ENCODE data around the gene CCDC9. TPM values are rescaled to one million over a fixed set of nuclear protein-coding genes. Genes with fewer than 3 reads are reported as not detected.

Gene CCDC9
- total and polyA plus RNA-seq, 2 experiments from 2014 or later = 21.9 to 22.5 TPM

- peaks cover 16% of the 10 kb centered on the region for H3K36me3 ChIP-seq
Measured at GRCh38 chr19:47264629-47265028, 8.3 kb downstream of the CCDC9 start.

DNA sequence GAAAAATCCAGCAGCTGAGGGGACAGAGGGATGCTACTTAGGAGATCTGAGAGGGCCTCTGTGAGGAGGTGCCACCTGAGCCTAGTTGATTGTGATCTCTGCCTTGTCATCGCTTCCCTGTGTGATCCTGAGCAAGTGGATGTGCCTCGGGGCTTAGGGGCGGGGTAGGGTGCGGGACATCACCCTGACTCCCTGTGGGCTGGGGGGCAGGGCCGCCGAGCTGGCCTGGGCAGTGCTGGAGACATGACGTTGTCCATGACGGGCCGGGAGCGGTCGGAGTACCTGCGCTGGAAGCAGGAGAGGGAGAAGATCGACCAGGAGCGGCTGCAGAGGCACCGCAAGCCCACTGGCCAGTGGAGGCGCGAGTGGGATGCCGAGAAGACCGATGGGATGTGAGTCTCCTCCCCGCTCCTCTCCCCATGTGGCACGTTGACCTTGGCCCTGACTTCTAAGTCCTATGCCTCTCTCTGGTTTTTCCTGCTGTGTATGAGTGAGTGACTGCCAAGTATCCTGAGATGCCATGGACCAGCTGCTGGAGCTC is 10.1 kb downstream of the CCDC9 start:
- Histone ChIP-seq H3K9me3 (ENCODE audit: low read depth) (no peaks in the 10 kb centered on the region), H3K27ac (no peak overlapping the region), H3K36me3 (peaks cover 13% of the 10 kb centered on the region), H3K4me1 (ENCODE audit: low read depth) (no peaks in the 10 kb centered on the region), H3K27me3 (no peaks in the 10 kb centered on the region), H3K4me3 (no peak overlapping the region)
- TF ChIP-seq, protein P1, sequence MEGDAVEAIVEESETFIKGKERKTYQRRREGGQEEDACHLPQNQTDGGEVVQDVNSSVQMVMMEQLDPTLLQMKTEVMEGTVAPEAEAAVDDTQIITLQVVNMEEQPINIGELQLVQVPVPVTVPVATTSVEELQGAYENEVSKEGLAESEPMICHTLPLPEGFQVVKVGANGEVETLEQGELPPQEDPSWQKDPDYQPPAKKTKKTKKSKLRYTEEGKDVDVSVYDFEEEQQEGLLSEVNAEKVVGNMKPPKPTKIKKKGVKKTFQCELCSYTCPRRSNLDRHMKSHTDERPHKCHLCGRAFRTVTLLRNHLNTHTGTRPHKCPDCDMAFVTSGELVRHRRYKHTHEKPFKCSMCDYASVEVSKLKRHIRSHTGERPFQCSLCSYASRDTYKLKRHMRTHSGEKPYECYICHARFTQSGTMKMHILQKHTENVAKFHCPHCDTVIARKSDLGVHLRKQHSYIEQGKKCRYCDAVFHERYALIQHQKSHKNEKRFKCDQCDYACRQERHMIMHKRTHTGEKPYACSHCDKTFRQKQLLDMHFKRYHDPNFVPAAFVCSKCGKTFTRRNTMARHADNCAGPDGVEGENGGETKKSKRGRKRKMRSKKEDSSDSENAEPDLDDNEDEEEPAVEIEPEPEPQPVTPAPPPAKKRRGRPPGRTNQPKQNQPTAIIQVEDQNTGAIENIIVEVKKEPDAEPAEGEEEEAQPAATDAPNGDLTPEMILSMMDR (IDR thresholded peaks at IDR 0.05; ENCODE audit: low read depth, low read length) = no peak
- DNase-seq (ENCODE audit: low read depth in 1 of 2, low spot score in 1 of 2) = no peak

More at GRCh38 chr19:47264629-47265028, 8.3 kb downstream of the CCDC9 start:
- Histone ChIP-seq H3K27ac (no peak overlapping the region), H3K4me1 (ENCODE audit: low read depth) (no peaks in the 10 kb centered on the region), H3K27me3 (no peaks in the 10 kb centered on the region), H3K4me3 (no peak overlapping the region), H3K9me3 (ENCODE audit: low read depth) (no peaks in the 10 kb centered on the region)
- DNase-seq (ENCODE audit: low read depth in 1 of 2, low spot score in 1 of 2) = no peak
- TF ChIP-seq, protein P1 (IDR thresholded peaks at IDR 0.05; ENCODE audit: low read depth, low read length) = no peak

DNA sequence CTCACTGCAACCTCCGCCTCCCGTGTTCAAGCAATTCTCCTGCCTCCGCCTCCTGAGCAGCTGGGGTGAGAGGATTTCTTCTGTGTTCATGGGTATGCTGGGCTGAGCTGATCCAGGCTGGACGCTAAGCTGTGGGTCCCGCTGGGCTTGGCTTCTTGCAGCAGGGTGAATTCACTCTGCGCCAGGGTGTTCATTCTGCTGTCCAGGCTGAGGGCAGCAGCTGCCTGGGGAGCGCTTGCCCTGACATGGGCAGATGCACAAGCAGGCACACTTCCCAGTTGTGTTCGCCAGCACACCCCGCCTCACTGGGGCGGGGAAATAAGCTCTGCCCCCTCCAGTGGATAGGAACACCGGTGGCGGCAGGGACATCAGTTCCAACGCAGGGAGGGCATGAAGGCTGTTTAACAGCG is 11.0 kb downstream of the CCDC9 start:
- Histone ChIP-seq H3K27me3 (no peaks in the 10 kb centered on the region), H3K27ac (no peak overlapping the region), H3K4me1 (ENCODE audit: low read depth) (no peaks in the 10 kb centered on the region), H3K9me3 (ENCODE audit: low read depth) (no peaks in the 10 kb centered on the region), H3K36me3 (peaks cover 13% of the 10 kb centered on the region), H3K4me3 (no peak overlapping the region)
- no peak for DNase-seq (ENCODE audit: low read depth in 1 of 2, low spot score in 1 of 2)
- TF ChIP-seq, protein P1 (IDR thresholded peaks at IDR 0.05; ENCODE audit: low read depth, low read length) = no peak

- Histone ChIP-seq H3K27me3 (no peaks in the 10 kb centered on the region), H3K9me3 (ENCODE audit: low read depth) (no peaks in the 10 kb centered on the region), H3K4me3 (no peak overlapping the region), H3K4me1 (ENCODE audit: low read depth) (no peaks in the 10 kb centered on the region), H3K36me3 (peaks cover 10% of the 10 kb centered on the region), H3K27ac (no peak overlapping the region)
- TF ChIP-seq, protein P1 (IDR thresholded peaks at IDR 0.05; ENCODE audit: low read depth, low read length) = no peak
- no peak for DNase-seq (ENCODE audit: low read depth in 1 of 2, low spot score in 1 of 2)
Measured at GRCh38 chr19:47268028-47268427, 11.7 kb downstream of the CCDC9 start.

DNA sequence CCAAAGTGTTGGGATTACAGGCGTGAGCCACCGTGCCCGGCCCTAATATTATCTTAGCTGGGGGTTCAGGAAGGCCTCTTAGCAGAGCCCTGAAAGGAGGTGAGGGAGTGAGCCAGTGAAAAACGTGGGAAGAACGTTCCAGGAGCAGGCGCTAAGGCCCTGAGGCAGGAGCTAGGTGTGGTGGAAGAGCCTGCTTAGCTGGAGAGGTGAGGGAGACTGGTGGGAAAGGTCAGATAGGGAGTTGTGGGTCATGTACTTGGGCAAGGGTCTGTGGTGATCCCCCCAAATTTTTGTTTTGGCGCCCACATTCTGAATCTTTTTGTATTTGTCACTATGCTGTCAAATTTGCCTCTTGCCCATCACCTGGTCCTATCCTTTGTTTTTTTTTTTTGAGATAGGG is 13.3 kb downstream of the CCDC9 start:
- peaks cover 10% of the 10 kb centered on the region for H3K36me3 ChIP-seq
- DNase-seq (ENCODE audit: low read depth in 1 of 2, low spot score in 1 of 2) = no peak
- no peak overlapping the region for H3K27ac ChIP-seq
- TF ChIP-seq, protein P1 (IDR thresholded peaks at IDR 0.05; ENCODE audit: low read depth, low read length) = no peak
- no peaks in the 10 kb centered on the region for H3K9me3 ChIP-seq (ENCODE audit: low read depth)
- no peak overlapping the region for H3K4me3 ChIP-seq
- no peaks in the 10 kb centered on the region for H3K4me1 ChIP-seq (ENCODE audit: low read depth)
- H3K27me3 ChIP-seq = no peaks in the 10 kb centered on the region
